HL-60 (cell line): ENCODE results near the gene GALK1.

Source experiments
- GABPA ChIP-seq: IDR thresholded peaks from 2 replicates; pipeline ENCODE4 v1.6.1; 2012; ENCODE audit warnings: low read depth
- POLR2AphosphoS5 ChIP-seq: IDR thresholded peaks from 2 replicates; pipeline ENCODE4 v1.6.1; 2012; ENCODE audit warnings: low read depth
- REST ChIP-seq: IDR thresholded peaks from 2 replicates; pipeline ENCODE4 v1.6.1; 2012; ENCODE audit warnings: low read depth; ENCODE audit not compliant: insufficient replicate concordance
- SPI1 ChIP-seq: IDR thresholded peaks from 2 replicates; pipeline ENCODE4 v1.6.1; 2012; ENCODE audit warnings: low read depth, mild to moderate bottlenecking, borderline replicate concordance
- TF ChIP-seq, protein P1 (sequence below): IDR thresholded peaks from one replicate; pipeline ENCODE4 v1.5.1; 2011; ENCODE audit warnings: low read length, control low read depth, inconsistent platforms; ENCODE audit not compliant: insufficient read depth

DNA sequence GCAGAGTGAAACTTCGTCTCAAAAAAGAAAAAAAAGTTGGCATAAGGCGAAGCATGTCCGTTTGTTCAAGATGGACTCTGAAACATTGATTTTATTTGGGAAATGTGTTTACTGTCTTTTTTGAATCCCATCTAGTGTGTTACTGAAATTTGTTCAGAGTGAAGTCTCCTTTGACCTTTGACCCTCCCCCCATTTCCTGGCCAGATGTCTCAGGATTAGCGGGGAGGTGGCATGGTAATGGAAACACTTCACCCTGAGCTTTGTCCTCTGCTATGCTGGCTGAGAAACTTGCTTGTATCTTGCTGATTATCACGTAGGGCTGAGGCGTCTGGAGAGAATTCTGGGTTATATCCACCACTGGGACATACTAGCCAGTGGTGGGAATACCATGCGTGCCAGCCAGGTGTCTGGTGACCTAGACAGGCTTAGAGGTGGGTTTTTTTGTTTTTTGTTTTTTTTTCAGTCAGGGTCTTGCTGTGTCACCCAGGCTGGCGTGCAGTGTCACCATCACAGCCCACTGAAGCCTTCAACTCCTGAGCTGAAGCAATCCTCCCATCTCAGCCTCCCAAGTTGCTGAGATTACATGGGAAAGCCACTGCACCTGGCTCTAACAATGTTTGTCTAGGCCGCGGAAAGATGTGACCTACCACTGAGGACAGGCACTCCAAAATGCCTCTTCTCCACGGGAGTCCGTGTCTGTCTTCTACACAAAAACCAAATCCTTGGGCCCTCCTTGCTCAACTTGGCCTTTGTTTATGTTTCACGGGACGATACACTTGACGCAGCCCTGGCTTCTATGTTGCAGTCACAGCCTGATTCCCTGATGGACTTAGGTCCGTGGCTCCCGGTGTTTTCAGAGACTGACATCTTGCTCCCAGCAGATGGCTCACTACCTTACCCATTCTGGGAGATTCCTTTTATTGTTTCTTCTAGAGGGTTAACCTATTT is 6.6 kb upstream of the GALK1 start:
- TF ChIP-seq POLR2AphosphoS5 (no peak), REST (no peak), GABPA (no peak), SPI1 (no peak)
- TF ChIP-seq, protein P1, sequence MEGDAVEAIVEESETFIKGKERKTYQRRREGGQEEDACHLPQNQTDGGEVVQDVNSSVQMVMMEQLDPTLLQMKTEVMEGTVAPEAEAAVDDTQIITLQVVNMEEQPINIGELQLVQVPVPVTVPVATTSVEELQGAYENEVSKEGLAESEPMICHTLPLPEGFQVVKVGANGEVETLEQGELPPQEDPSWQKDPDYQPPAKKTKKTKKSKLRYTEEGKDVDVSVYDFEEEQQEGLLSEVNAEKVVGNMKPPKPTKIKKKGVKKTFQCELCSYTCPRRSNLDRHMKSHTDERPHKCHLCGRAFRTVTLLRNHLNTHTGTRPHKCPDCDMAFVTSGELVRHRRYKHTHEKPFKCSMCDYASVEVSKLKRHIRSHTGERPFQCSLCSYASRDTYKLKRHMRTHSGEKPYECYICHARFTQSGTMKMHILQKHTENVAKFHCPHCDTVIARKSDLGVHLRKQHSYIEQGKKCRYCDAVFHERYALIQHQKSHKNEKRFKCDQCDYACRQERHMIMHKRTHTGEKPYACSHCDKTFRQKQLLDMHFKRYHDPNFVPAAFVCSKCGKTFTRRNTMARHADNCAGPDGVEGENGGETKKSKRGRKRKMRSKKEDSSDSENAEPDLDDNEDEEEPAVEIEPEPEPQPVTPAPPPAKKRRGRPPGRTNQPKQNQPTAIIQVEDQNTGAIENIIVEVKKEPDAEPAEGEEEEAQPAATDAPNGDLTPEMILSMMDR, result no peak
